ENCODE results near the gene KLF4.
"Not testable (repeated sequence)": the region's sequence is repeated elsewhere in the genome, so short reads cannot be mapped to it uniquely, and the experiment has no call there.

The KLF4 gene

GRCh38 chr9:107489687-107490605, at the start of gene KLF4:
Gene KLF4 (minus strand): TSS chr9:107489769. CDS start chr9:107489172, 597 bp downstream.
- no peak for FAIRE-seq

- FAIRE-seq, result no peak
Measured at GRCh38 chr9:107536462-107536861, 46.9 kb upstream of the KLF4 start.

- no peak for FAIRE-seq
Measured at GRCh38 chr9:107534510-107535078, 45.0 kb upstream of the KLF4 start.

- FAIRE-seq, result no peak
Measured at GRCh38 chr9:107530679-107531078, 41.1 kb upstream of the KLF4 start.

- FAIRE-seq, result no peak
Measured at GRCh38 chr9:107528686-107529085, 39.1 kb upstream of the KLF4 start.

GRCh38 chr9:107523539-107523938, 34.0 kb upstream of the KLF4 start:
- no peak for FAIRE-seq

GRCh38 chr9:107520186-107520585, 30.6 kb upstream of the KLF4 start:
- no peak for FAIRE-seq

GRCh38 chr9:107518037-107518807, 28.7 kb upstream of the KLF4 start:
- FAIRE-seq, result no peak

- FAIRE-seq, result no peak
Measured at GRCh38 chr9:107513464-107514100, 24.0 kb upstream of the KLF4 start.

- FAIRE-seq, result no peak
Measured at GRCh38 chr9:107504585-107505455, 15.3 kb upstream of the KLF4 start.

- FAIRE-seq, result no peak
Measured at GRCh38 chr9:107502464-107502863, 12.9 kb upstream of the KLF4 start.

DNA sequence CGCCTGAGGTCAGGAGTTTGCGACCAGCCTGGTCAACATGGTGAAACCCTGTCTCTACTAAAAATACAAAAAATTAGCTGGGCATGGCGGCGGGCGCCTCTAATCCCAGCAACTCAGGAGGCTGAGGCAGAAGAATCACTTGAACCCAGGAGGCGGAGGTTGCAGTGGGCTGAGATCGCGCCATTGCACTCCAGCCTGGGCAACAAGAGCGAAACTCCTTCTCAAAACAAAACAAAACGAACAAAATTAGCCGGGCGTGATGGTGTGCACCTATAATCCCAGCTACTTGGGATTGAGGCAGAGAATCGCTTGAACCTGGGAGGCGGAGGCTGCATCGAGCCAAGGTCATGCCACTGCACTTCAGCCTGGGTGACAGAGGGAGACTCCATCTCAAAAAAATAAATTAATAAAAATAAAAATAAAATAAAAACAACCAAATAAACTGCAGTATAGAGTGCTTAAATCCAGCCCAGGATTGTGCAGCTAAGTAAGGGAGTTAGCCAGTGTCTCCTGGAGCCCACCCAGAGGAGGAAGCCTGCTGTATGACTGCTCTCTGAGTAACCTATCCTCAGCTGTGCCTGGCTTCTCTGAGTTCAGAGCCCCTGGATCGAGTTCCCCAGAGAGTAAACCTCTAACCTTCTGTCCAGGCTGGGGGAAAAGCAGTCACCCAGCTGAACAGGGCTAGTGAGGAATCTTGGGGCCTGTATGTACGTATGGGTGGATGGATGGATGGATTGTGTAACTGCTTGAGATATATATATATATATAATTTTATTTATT, 11.0 kb upstream of the KLF4 start:
- FAIRE-seq, result not testable (repeated sequence)

- FAIRE-seq, result no peak
Measured at GRCh38 chr9:107496976-107497375, 7.4 kb upstream of the KLF4 start.

DNA sequence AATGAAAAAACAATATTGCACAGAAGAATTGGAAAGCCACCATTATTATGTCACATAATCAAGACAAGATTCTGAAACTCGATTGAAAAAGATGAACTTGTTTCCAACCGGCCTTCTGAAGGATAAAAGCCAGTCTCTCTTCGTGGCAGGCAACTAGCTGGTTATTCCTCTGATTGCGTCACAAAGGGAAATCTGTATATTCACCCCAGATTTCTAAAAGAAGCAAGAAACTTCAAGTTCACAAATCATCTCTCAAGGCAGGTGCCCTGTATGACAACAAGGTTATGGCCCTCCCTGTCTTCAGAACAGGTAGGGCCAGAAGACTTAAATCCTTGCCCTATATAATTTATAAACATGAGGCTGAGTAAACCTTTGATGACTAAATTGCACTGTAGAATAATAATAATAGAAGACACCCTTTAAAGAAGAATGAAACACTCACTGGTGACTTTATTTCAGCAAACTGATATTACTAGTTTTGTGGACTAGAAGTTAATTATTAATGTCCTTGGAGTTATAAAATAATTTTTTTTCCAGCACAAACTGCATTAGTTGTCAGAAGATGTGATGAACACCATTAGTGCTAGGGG, 2.9 kb upstream of the KLF4 start:
- no peak for FAIRE-seq

DNA sequence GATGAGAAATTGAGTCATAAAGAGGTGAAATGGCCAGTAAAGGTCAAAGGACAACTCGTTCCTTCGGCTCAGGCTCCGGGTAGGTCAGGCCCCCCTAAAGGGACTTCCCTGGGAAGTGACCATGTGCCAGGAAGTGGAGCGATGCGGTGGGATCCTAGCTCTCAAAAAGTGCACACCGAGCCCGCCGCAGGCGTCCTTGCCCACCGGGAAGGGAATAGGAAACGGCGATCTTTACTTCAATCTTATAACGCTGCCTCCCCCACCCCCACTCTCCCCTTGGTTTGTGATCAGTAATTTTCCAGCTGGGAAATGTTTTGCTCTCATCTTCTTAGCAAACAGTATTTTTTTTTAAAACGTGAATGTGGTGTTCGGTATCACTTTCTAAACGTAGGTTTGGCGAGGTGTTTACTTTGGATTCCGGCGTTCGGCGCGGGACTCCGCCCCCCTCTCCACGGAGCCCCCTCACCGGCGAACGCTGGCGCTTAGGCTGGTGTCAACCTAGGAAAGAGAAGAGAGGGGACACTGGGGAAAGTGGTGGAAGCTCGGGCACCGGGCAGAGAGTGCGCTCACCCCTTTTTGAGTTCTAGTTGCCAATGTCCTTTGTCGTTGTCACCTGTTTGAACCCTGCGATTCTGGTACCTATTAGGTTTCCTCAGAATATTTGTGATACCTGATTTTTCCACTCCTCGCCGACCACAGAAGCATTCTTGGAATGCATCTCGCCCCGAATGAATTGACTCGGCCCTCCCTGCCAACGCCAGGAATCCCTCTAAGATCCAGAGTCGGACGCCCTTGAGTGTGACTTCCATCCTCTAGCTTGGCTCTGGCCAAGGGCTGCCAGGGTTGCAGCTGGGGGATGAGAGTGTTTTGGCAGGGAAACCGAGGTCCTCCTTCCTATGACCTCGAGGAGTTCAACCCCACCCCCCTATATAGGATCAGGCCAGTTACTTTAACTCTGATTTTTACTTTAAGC, 1.8 kb upstream of the KLF4 start:
- FAIRE-seq, result no peak

DNA sequence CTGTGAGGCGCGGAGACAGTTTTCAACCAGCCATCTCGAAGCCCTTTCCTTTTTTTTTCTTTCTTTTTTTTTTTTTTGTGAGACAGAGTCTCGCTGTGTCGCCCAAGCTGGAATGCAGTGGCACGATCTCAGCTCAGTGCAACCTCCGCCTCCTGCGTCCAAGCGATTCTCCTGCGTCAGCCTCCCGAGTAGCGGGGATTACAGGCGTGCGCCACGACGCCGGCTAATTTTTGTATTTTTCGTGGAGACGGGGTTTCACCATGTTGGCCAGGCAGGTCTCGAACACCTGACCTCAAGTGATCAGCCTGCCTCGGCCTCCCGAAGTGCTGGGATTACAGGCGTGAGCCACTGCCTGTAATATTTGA, 1.0 kb upstream of the KLF4 start:
- FAIRE-seq, result not testable (repeated sequence)

DNA sequence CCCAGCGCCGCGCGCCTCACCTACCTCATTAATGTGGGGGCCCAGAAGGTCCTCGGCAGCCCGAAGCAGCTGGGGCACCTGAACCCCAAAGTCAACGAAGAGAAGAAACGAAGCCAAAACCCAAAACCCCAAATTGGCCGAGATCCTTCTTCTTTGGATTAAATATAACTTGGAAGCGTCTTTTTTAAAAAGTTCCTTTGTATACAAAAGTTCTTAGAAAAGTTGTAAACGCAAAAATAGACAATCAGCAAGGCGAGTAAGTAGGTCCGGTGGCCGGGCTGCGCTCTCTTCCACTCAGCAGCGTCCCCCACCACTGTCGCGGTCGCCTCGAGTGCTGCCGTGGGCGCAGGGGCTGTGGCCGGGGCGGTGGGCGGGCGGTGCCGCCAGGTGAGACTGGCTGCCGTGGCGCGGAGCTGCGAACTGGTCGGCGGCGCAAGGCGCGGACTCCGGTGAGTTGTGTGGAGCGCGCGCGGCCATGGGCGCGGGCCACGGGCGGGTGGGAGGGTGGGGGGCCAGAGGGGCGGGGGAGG, 360 bp downstream of the KLF4 start:
- FAIRE-seq, result no peak

- FAIRE-seq, result no peak
Measured at GRCh38 chr9:107488375-107489143, 1.0 kb downstream of the KLF4 start.

Data from endometrium (tissue), 2 donors.